Muscle of back (tissue), 13 donors: ENCODE measurements around the gene TUBGCP2. TPM values are rescaled to one million over a fixed set of nuclear protein-coding genes. Genes with fewer than 3 reads are reported as not detected.

Experiments used
- DNase-seq, 3 donors: peaks; one replicate each; pipeline versions ENCODE4 v3.0.0 to v3.0.0-alpha.2; 2013
- long read RNA-seq, 9 donors: transcript quantifications; one replicate each; lab custom pipeline, GENCODE V29; 2026
- polyA plus RNA-seq, 10 donors: library from polyadenylated mRNA; unstranded; fragments of 120-200 nt; gene quantifications; one replicate each; pipeline ENCODE4 v1.2.1, GENCODE V29; 2013; ENCODE audit not compliant: insufficient read length in 10 of 10

Gene TUBGCP2
- polyA plus RNA-seq, result 10 to 100 TPM; 33.9 to 43.6 (median 40.1) TPM
- long read RNA-seq, donor 1, full-length matches to known transcripts, result 7 of 54 reads
- long read RNA-seq, donor 1, partial matches to known transcripts, result 47 of 54 reads
- long read RNA-seq, donor 1, other reads (novel, unspliced or antisense), result 0 of 54 reads
- long read RNA-seq, donor 2, full-length matches to known transcripts, result 10 of 19 reads
- long read RNA-seq, donor 2, partial matches to known transcripts, result 9 of 19 reads
- long read RNA-seq, donor 2, other reads (novel, unspliced or antisense), result 0 of 19 reads
- long read RNA-seq, donor 3, result 0 reads
- long read RNA-seq, donor 4, full-length matches to known transcripts, result 7 of 46 reads
- long read RNA-seq, donor 4, partial matches to known transcripts, result 10 of 46 reads
- long read RNA-seq, donor 4, other reads (novel, unspliced or antisense), result 29 of 46 reads
- long read RNA-seq, donor 5, full-length matches to known transcripts, result 10 of 35 reads
- long read RNA-seq, donor 5, partial matches to known transcripts, result 25 of 35 reads
- long read RNA-seq, donor 5, other reads (novel, unspliced or antisense), result 0 of 35 reads
- long read RNA-seq, donor 6, full-length matches to known transcripts, result 9 of 75 reads
- long read RNA-seq, donor 6, partial matches to known transcripts, result 66 of 75 reads
- long read RNA-seq, donor 6, other reads (novel, unspliced or antisense), result 0 of 75 reads
- long read RNA-seq, donor 7, full-length matches to known transcripts, result 9 of 17 reads
- long read RNA-seq, donor 7, partial matches to known transcripts, result 8 of 17 reads
- long read RNA-seq, donor 7, other reads (novel, unspliced or antisense), result 0 of 17 reads
- long read RNA-seq, donor 8, full-length matches to known transcripts, result 5 of 5 reads
- long read RNA-seq, donor 8, partial matches to known transcripts, result 0 of 5 reads
- long read RNA-seq, donor 8, other reads (novel, unspliced or antisense), result 0 of 5 reads
- long read RNA-seq, donor 9, result 0 reads

- peak; percentile 86 to 97 (median 92) for DNase-seq
Observed at GRCh38 chr10:133308421-133309099, at the start of gene TUBGCP2, which contains the start of gene ZNF511. TSS of gene TUBGCP2 (minus strand) at chr10:133308872. CDS start at chr10:133302941, 5,931 bp downstream. TSS of gene ZNF511 (plus strand) at chr10:133308914. CDS start at chr10:133308944, 30 bp downstream.

DNA sequence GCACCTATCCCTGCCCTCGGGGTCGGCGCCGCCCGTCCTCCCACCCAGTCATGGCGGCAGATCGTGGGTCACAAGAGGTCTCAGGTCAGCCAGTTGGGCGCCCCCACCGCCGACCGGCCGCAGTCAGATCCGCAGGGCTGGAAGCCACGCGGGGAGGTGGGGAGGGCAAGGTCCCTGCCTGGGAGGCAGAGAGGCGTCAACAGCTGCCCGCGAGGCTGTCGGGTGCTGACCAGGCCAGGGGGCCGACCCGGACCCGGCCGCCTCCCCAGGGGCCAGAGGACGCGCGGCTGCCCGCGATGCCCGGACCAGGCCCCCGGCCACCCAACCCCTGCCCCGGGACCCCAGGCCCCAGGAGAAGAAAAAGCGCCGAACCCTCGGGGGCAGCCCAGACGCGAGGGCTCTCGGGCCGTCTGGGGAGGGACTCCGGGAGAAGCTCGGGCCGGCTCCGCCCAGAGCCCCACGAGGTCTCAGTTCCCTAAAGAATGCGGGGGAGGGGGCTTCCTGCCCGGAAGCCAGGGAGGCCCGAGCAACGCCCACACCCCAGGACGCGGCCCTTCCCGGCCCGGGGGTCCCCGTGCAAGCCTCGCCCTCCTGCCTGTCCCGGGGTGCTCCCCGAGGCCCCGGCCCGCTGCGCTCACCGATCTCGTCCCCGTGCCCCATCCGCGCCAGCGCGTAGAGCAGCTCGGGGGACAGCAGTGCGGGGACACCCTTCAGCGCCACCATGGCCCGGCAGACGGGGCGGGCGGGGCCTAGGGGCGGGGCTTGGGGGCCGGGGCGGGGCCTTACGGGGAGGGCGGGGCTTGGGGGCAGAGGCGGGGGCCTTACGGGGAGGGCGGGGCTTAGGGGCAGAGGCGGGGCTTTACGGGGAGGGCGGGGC lies 48.9 kb upstream of the TUBGCP2 start, which contains the start of gene FUOM:
Gene FUOM (minus strand): TSS at position 735 of the 877 bp plus-strand sequence. CDS start 12 bp downstream, at position 723.
- peak in 2 of 3 donors; percentile 25 to 78 for DNase-seq

GRCh38 chr10:133356549-133357284 lies 48.0 kb upstream of the TUBGCP2 start:
- DNase-seq, result no peak

GRCh38 chr10:133355991-133356390 lies 47.3 kb upstream of the TUBGCP2 start:
- DNase-seq, result no peak

GRCh38 chr10:133355266-133355665 lies 46.6 kb upstream of the TUBGCP2 start:
- DNase-seq, result no peak

DNA sequence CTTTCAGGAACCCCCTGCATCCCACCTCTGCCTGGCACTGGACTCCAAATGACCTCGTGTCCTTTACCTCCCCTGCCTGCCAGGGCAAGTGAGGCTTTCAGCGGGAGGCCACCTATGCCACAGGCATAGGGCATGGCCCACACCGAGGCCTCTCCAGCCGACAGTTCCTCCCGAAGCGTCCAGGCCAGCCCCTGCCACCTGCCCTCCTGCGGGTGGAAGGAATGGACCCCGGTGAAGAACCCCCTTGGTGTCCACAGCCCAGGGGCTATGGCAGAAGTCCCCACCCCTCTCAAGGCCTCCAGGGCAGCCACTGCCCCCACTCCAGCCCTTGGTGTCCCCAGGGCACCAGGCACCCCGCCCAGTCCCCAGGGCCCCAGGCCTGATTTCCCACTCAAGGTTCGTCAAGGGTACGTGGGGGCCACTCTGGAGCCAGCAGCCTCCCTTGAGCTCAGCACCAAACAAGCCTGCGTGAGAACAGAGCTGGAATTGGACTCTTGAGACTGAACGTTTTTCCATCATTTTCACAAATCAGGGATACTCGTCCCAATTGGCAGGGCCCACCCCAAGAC lies 46.1 kb upstream of the TUBGCP2 start:
- DNase-seq, result no peak

- DNase-seq, result no peak
Observed at GRCh38 chr10:133353988-133354605, 45.4 kb upstream of the TUBGCP2 start.

DNA sequence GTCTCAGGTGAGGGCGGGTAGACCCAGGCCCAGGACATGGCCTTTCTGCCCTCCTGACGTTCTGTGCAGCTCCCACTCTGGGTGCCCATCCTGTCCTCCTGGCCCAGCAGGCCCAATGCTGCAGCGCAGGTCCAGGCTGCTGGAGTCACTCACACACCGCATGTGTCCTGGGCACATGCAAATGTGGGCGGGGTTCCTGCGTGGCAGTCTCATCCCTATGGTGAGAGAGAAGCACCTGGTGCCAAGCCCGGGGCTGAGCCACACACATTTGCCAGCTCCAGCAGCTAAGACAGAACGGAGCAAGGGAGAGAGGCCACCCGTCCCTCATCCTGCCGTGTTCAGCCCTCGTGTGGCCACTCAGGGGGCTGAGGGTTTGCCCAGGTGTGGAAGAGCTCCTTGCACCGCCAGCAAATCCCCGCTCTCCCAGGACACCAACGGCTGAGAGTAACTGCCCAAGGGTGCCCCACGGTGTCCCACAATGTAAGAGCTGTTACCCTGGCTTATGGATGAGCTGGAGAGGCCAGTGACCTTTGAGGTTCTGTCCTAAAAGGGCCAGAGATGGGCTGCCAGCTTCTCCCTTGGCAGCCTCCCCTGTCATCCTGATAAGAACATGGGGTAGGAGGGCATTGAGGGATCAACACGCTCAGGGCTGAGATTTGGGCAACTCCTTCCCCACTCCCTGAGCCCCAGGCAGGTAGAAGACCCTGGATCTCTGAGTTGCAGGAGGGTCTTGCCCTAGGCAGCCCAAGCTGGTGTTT lies 44.7 kb upstream of the TUBGCP2 start:
- no peak for DNase-seq

GRCh38 chr10:133351408-133352318 lies 43.0 kb upstream of the TUBGCP2 start:
- no peak for DNase-seq

DNA sequence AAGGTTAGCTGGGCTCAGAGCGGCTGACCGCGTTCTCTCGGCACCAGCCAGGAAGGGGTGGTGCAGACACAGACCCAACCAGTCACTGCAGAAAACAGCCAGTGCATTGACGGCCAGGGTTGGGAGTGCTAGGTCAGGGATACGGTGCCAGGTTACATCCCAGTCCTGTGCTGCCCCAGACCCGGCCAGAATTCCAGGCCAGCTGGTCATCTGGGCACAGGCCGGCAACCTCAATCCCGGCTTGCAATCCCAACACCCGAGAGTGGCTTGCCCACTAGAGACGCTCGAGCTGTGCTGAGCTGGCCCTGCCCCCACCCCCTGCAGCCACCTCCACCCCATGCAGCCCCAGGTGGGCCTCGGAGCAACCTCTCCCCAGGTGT lies 42.3 kb upstream of the TUBGCP2 start:
- no peak for DNase-seq

GRCh38 chr10:133350283-133350949 lies 41.7 kb upstream of the TUBGCP2 start:
- DNase-seq, result no peak

DNA sequence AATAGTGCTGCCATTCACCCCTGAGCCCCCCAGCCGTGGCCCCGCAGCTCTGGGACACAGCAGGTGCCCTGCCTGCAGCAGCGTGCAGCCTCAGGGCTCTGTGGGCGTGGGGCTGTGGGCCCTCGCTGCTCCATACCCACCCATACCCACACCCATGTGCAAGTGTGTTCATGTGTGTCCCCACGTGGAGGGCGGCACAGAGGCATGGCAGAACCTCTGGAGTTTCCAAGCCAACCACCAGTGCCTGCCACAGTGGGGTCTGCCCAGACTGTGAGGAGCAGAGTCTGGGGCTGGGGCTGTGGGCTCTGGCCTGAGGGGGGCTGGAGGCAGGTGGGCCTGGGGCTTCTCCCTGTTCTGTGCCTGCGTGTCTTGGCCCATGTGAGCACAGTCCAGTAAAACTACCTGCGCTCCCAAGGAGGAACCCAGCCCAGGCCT lies 40.9 kb upstream of the TUBGCP2 start:
- DNase-seq, result no peak

DNA sequence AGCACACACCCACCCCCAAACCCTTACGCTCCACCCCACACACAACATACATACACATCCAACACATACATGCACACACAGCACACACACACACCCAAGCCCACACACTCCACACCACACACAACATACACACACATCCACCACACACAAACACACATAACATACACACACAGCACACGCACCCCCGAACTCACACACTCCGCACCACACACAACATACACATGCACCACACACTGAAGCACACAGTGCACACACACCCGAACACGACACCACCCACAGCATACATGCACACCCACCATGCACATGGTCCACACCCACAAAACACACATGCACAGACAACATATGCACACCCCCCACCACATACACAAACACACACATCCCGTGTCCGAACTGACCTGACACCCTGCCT lies 40.5 kb upstream of the TUBGCP2 start:
- DNase-seq, result no peak

GRCh38 chr10:133347710-133348517 lies 39.2 kb upstream of the TUBGCP2 start:
- no peak for DNase-seq

- no peak for DNase-seq
Observed at GRCh38 chr10:133346413-133346812, 37.7 kb upstream of the TUBGCP2 start.

DNA sequence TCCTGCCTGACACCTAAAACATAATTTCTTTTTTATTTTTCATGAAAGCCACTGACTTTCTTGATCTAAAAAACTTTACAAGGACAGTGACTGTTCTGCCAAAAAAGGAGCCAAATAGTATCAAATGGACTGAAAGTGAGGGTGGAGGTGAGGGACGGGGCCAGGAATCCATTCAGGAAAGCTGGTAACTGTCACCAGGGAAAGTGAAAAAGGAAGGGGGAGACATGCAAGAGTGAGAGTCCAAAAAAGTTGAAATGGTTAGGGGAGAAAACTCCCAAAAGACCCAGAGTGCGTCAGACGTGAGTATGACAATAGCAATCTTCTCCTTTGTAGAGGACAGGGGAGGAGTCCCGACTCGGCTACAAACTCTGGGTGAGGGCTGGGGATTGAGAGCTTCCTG lies 35.6 kb upstream of the TUBGCP2 start:
- DNase-seq, result no peak
